Stimulated activated CD4-positive, alpha-beta T cell treated with anti-CD3 and anti-CD28 coated beads, Interleukin-15, amount 100 ng/mL, for 48 hours (primary cell): ENCODE results near the gene HOXD10.

Source experiments
- DNase-seq, 2 donors: peaks; one replicate each; pipeline ENCODE4 v3.0.0-alpha.2; 2020; ENCODE audit warnings: low read depth in 2 of 2

HOXD10 gene

DNA sequence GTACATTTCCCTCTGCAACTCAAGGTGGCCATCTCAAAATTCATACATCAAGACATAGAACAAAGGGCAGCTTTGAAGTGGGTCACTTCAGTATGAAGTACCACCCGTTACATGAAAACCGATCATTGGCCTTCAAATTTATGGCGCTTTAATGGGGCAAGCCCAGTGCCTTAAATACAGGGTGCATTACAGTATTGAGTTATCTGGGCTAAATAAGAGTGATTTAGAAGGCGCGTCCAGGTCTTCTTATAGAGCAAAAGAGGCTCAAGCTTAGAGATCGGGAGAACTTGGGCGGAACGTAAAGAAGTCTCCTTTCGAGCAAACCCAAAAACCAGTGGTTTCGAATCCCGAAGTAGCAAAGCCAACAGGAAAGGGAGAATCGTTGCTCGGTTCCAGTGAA lies 47.6 kb downstream of the HOXD10 start:
- no peak for DNase-seq

- no peak for DNase-seq
These were observed 48.2 kb downstream of the HOXD10 start for GRCh38 chr2:176164611-176165369.

DNA sequence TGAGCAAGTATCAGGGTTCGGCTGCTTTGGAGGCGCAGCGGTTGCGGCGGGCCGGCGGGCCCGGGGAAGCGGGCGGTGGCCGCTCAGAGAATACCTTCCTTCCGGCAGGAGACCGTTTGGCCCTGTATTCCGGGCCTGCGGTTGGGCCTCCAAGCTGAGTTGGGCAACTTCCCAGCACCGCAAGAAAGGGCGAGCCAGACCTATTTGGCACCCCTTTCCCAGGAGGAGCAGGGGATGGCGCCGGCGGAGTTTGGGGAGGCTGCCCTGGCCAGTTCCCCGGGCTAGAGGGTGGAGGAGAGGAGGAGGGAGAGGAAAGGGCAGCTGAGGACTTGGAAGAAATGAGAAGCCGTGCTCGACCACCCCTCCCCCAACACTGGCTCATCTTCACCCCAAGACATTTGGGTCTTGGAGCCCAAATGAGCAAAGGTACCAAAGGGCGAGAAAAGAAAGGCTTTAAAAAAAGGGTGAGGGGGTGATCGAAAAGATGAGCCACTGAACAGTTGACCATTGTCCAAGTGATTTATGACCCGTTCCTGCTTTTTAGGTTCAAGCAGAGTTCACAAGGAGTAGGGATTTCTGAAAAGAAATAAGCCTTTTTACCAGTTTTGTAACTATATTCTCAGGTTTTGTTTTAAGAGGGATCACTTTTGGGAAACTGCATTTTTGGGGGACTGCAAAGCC lies 48.9 kb downstream of the HOXD10 start:
- DNase-seq: no peak

GRCh38 chr2:176166272-176166671 lies 49.7 kb downstream of the HOXD10 start:
- DNase-seq: no peak

GRCh38 chr2:176167398-176167797 lies 50.8 kb downstream of the HOXD10 start:
- no peak for DNase-seq

GRCh38 chr2:176169181-176169580 lies 52.6 kb downstream of the HOXD10 start:
- no peak for DNase-seq
